Measurements from ENCODE around the gene NAA15.
"Not testable (repeated sequence)": the region's sequence is repeated elsewhere in the genome, so short reads cannot be mapped to it uniquely, and the experiment has no call there.

Gene NAA15

GRCh38 chr4:139451997-139452396 lies 150.7 kb downstream of the NAA15 start:
- no peak for DNase-seq (ENCODE audit: low spot score)

- DNase-seq (ENCODE audit: low spot score): no peak
Measured at GRCh38 chr4:139453041-139453370, 151.7 kb downstream of the NAA15 start.

- peak; percentile 92 for DNase-seq (ENCODE audit: low spot score)
Measured at GRCh38 chr4:139453371-139454110, 152.2 kb downstream of the NAA15 start.

GRCh38 chr4:139454111-139455045 lies 153.1 kb downstream of the NAA15 start, which contains the start of gene RAB33B:
TSS of gene RAB33B (plus strand) at chr4:139454121. CDS start at chr4:139454196, 75 bp downstream.
- peak; percentile 41 for DNase-seq (ENCODE audit: low spot score)

- peak; percentile 22 for DNase-seq (ENCODE audit: low spot score)
Measured at GRCh38 chr4:139455126-139455538, 153.8 kb downstream of the NAA15 start.

GRCh38 chr4:139457318-139457717 lies 156.0 kb downstream of the NAA15 start:
- DNase-seq (ENCODE audit: low spot score): peak; percentile 26

- DNase-seq (ENCODE audit: low spot score): no peak
Measured at GRCh38 chr4:139458543-139458942, 157.2 kb downstream of the NAA15 start.

GRCh38 chr4:139458999-139459398 lies 157.7 kb downstream of the NAA15 start:
- DNase-seq (ENCODE audit: low spot score): no peak

GRCh38 chr4:139460565-139460964 lies 159.3 kb downstream of the NAA15 start:
- no peak for DNase-seq (ENCODE audit: low spot score)

- no peak for DNase-seq (ENCODE audit: low spot score)
Measured at GRCh38 chr4:139461022-139461628, 159.8 kb downstream of the NAA15 start.

- not testable (repeated sequence) for DNase-seq (ENCODE audit: low spot score)
Measured at GRCh38 chr4:139464512-139464911, 163.2 kb downstream of the NAA15 start.

GRCh38 chr4:139465922-139466321 lies 164.6 kb downstream of the NAA15 start:
- DNase-seq (ENCODE audit: low spot score): no peak

GRCh38 chr4:139468756-139469155 lies 167.5 kb downstream of the NAA15 start:
- not testable (repeated sequence) for DNase-seq (ENCODE audit: low spot score)

- no peak for DNase-seq (ENCODE audit: low spot score)
Measured at GRCh38 chr4:139469216-139469615, 167.9 kb downstream of the NAA15 start.

All from pons (tissue), 1 donor.